ENCODE results near the gene KCNK18.
"Not testable (repeated sequence)": the region's sequence is repeated elsewhere in the genome, so short reads cannot be mapped to it uniquely, and the experiment has no call there.

The KCNK18 gene

GRCh38 chr10:117170244-117170643 lies 27.0 kb upstream of the KCNK18 start:
- no peak for DNase-seq (ENCODE audit: low read depth in 2 of 2)

- DNase-seq (ENCODE audit: low read depth in 2 of 2), result peak; percentile 51 to 78
Observed at GRCh38 chr10:117174439-117175214, 22.7 kb upstream of the KCNK18 start.

- peak in 1 of 2 donors; percentile 14 for DNase-seq (ENCODE audit: low read depth in 2 of 2)
Observed at GRCh38 chr10:117175215-117175900, 21.9 kb upstream of the KCNK18 start.

GRCh38 chr10:117175901-117176534 lies 21.3 kb upstream of the KCNK18 start:
- peak; percentile 39 to 68 for DNase-seq (ENCODE audit: low read depth in 2 of 2)

GRCh38 chr10:117178190-117178589 lies 19.1 kb upstream of the KCNK18 start:
- no peak for DNase-seq (ENCODE audit: low read depth in 2 of 2)

- DNase-seq (ENCODE audit: low read depth in 2 of 2), result no peak
Observed at GRCh38 chr10:117184296-117184695, 13.0 kb upstream of the KCNK18 start.

- DNase-seq (ENCODE audit: low read depth in 2 of 2), result no peak
Observed at GRCh38 chr10:117184821-117185220, 12.5 kb upstream of the KCNK18 start.

- not testable (repeated sequence) for DNase-seq (ENCODE audit: low read depth in 2 of 2)
Observed at GRCh38 chr10:117185817-117186216, 11.5 kb upstream of the KCNK18 start.

GRCh38 chr10:117186832-117187615 lies 10.3 kb upstream of the KCNK18 start:
- DNase-seq (ENCODE audit: low read depth in 2 of 2), result no peak

- DNase-seq (ENCODE audit: low read depth in 2 of 2), result no peak
Observed at GRCh38 chr10:117188371-117188770, 8.9 kb upstream of the KCNK18 start.

GRCh38 chr10:117189557-117189956 lies 7.7 kb upstream of the KCNK18 start:
- DNase-seq (ENCODE audit: low read depth in 2 of 2), result no peak

- no peak for DNase-seq (ENCODE audit: low read depth in 2 of 2)
Observed at GRCh38 chr10:117198088-117198487, 799 bp downstream of the KCNK18 start.

GRCh38 chr10:117201826-117202225 lies 4.5 kb downstream of the KCNK18 start:
- no peak for DNase-seq (ENCODE audit: low read depth in 2 of 2)

- DNase-seq (ENCODE audit: low read depth in 2 of 2), result no peak
Observed at GRCh38 chr10:117204316-117204715, 7.0 kb downstream of the KCNK18 start.

- DNase-seq (ENCODE audit: low read depth in 2 of 2), result no peak
Observed at GRCh38 chr10:117212176-117212575, 14.9 kb downstream of the KCNK18 start.

- DNase-seq (ENCODE audit: low read depth in 2 of 2), result no peak
Observed at GRCh38 chr10:117214401-117214800, 17.1 kb downstream of the KCNK18 start.

GRCh38 chr10:117215079-117215478 lies 17.8 kb downstream of the KCNK18 start:
- DNase-seq (ENCODE audit: low read depth in 2 of 2), result no peak

GRCh38 chr10:117216028-117216427 lies 18.7 kb downstream of the KCNK18 start:
- no peak for DNase-seq (ENCODE audit: low read depth in 2 of 2)

GRCh38 chr10:117216611-117217195 lies 19.4 kb downstream of the KCNK18 start:
- peak; percentile 39 to 55 for DNase-seq (ENCODE audit: low read depth in 2 of 2)

- no peak for DNase-seq (ENCODE audit: low read depth in 2 of 2)
Observed at GRCh38 chr10:117217196-117217761, 20.0 kb downstream of the KCNK18 start.

- DNase-seq (ENCODE audit: low read depth in 2 of 2), result no peak
Observed at GRCh38 chr10:117218654-117219053, 21.4 kb downstream of the KCNK18 start.
